BE2C (cell line): ENCODE results near the gene POLR3H.

ENCODE experiments used
- DNase-seq: peaks from one replicate; pipeline ENCODE4 v3.0.0-alpha.2; 2020
- H3K27me3 ChIP-seq: fragments of 250-450 bp; sonication (Bioruptor Pico); 2 replicates; pipeline ENCODE4 v1.5.1; 2020; ENCODE audit warnings: mild to moderate bottlenecking
- H3K36me3 ChIP-seq: fragments of 250-450 bp; sonication (Bioruptor Pico); 2 replicates; pipeline ENCODE4 v1.5.1; 2020; ENCODE audit warnings: mild to moderate bottlenecking
- H3K4me1 ChIP-seq: fragments of 250-450 bp; sonication (Bioruptor Pico); 2 replicates; pipeline ENCODE4 v1.5.1; 2020
- H3K4me3 ChIP-seq: 2 replicates; pipeline ENCODE4 v1.5.1; 2011; ENCODE audit warnings: low read depth, low read length
- H3K9me3 ChIP-seq: fragments of 250-450 bp; sonication (Bioruptor Pico); 2 replicates; pipeline ENCODE4 v1.5.1; 2020
- CTCF ChIP-seq: IDR thresholded peaks from 2 replicates; pipeline ENCODE4 v1.5.1; 2012; ENCODE audit warnings: mild to moderate bottlenecking, low read depth, low read length

Gene POLR3H

DNA sequence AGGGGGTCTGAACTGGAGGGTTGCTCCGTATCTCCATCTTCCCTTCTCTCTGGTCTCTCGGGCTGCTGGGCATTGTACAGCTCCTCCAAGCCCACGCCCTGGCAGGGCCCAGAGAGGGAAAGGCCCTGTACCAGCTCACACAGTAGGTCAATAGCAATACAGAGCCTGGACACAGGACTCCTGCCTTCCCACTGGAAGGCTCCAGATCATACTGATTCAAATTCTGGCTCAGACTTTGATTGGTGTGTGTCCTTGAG is 23.2 kb upstream of the POLR3H start:
- H3K4me3 ChIP-seq: no peak overlapping the region
- peaks cover 19% of the 10 kb centered on the region for H3K4me1 ChIP-seq
- no peaks in the 10 kb centered on the region for H3K36me3 ChIP-seq
- TF ChIP-seq CTCF: no peak
- DNase-seq: no peak
- no peaks in the 10 kb centered on the region for H3K9me3 ChIP-seq
- no peaks in the 10 kb centered on the region for H3K27me3 ChIP-seq

- no peak for TF ChIP-seq CTCF
- DNase-seq: peak; percentile 81
Observed at GRCh38 chr22:41565403-41566054, 21.3 kb upstream of the POLR3H start.

DNA sequence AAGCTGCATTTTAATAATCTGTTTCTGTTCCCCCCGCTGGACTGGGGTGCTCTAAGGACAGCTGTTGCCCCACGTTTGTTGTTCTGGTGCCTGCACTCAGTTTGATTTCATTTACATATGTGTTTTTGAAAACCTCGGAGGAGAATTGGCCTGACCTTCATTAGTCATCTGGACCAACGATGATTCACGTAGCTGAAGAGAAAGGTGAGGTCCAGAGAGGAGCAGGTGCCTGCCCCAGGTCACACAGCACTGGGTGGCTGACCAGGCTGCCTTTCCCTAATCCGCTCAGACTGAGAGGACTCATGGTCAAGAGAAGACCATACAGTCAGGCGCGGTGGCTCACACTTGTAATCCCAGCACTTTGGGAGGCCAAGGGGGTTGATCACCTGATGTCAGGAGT is 20.3 kb upstream of the POLR3H start:
- peaks cover 36% of the 10 kb centered on the region for H3K4me1 ChIP-seq
- H3K4me3 ChIP-seq: no peak overlapping the region
- no peaks in the 10 kb centered on the region for H3K36me3 ChIP-seq
- DNase-seq: no peak
- no peaks in the 10 kb centered on the region for H3K9me3 ChIP-seq
- TF ChIP-seq CTCF: no peak
- H3K27me3 ChIP-seq: no peaks in the 10 kb centered on the region

More at GRCh38 chr22:41565403-41566054, 21.3 kb upstream of the POLR3H start:
- no peaks in the 10 kb centered on the region for H3K27me3 ChIP-seq
- H3K4me3 ChIP-seq: no peak overlapping the region
- no peaks in the 10 kb centered on the region for H3K36me3 ChIP-seq
- H3K4me1 ChIP-seq: peaks cover 30% of the 10 kb centered on the region
- H3K9me3 ChIP-seq: no peaks in the 10 kb centered on the region

GRCh38 chr22:41563051-41563711 is 18.9 kb upstream of the POLR3H start:
- TF ChIP-seq CTCF: no peak
- peaks cover 25% of the 10 kb centered on the region for H3K4me1 ChIP-seq
- no peaks in the 10 kb centered on the region for H3K27me3 ChIP-seq
- DNase-seq: peak; percentile 30
- no peaks in the 10 kb centered on the region for H3K36me3 ChIP-seq
- H3K4me3 ChIP-seq: no peak overlapping the region
- H3K9me3 ChIP-seq: no peaks in the 10 kb centered on the region

- no peaks in the 10 kb centered on the region for H3K36me3 ChIP-seq
- peaks cover 29% of the 10 kb centered on the region for H3K4me1 ChIP-seq
- no peak overlapping the region for H3K4me3 ChIP-seq
- H3K9me3 ChIP-seq: no peaks in the 10 kb centered on the region
- no peak for DNase-seq
- no peak for TF ChIP-seq CTCF
- H3K27me3 ChIP-seq: no peaks in the 10 kb centered on the region
Observed at GRCh38 chr22:41562461-41562860, 18.2 kb upstream of the POLR3H start.

DNA sequence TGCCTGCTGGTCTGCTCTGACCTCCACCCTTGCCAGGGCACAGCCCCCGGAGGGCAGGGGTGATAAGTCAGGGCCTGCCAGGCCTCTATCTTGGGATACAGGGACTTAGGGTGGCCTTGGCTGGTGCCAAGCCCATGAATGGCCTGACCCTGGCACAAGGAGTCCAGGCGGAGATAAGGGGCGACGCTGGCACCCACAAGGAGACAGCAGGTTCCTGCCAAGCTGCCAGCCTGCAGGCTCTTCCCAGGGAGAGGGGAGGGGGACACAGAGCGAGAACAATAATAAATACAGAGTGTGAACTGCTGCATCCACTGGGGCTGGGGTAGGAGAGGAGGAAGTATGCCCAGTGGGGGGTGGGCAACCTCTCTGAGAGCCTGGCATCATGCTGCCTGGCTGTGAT is 17.5 kb upstream of the POLR3H start:
- Histone ChIP-seq H3K27me3 (no peaks in the 10 kb centered on the region), H3K36me3 (no peaks in the 10 kb centered on the region), H3K4me1 (peaks cover 29% of the 10 kb centered on the region), H3K9me3 (no peaks in the 10 kb centered on the region), H3K4me3 (peak overlapping the region; percentile 0; the same call in 1 of the 2 replicates)
- DNase-seq: no peak
- TF ChIP-seq CTCF: no peak
